Vein endothelial cell (primary cell): ENCODE measurements around the gene SMIM14. TPM values are rescaled to one million over a fixed set of nuclear protein-coding genes. Genes with fewer than 3 reads are reported as not detected.

Source experiments
- small RNA-seq: library from RNA; depleted of rRNA; stranded (forward); fragments of <200 nt; gene quantifications from one replicate; pipeline ENCODE3, GENCODE V24; 2012
- total RNA-seq: library from RNA; depleted of rRNA; stranded (reverse); fragments of >200 nt; gene quantifications from 2 replicates; pipeline ENCODE4 v1.2.3, GENCODE V29; 2012

Gene SMIM14
- 14.3 and 17.3 TPM in 2 replicates for total RNA-seq

DNA sequence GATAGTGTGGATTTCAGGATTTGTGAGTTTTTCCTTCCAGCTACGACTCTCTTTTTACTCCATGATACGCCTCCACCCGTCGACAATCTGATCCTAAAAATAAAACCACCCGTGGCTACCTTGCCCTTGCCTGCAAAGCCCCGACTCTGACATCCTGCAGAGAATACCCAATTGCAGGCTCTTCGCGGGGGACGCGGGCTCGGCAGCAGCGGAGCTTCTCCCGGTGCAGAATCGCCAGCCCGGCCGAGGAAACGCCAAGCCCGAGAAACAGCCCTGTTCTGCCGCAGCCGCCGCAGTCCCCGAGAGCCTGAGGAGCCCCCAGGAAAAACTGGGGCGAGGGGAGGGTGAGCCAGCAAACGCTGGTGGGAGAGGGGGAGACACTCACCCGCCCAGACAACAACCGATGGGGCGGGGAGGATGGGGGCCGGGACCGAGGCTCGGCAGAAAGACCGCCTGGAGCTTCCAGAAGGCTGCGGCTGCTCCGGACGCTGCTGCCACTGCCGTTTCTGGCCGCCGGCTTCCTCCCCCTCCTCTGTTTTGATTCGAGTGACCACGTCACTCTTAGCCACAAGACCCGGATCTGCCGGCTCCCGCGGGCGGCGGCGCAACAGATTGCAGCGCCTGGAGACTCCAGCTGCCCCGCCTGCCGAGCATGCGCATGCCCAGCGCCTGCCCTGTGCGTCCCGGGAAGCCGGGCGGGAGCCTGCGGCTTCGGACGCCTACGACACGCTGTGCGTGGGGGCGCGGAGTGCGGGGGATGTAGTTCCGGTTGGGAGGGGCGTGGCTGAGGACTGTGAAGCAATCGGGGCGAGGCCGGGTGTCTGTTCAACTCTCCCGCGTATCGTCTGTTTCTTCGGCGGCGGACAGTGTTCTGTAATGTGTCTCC is at the start of gene SMIM14:
Gene SMIM14 (minus strand): TSS at position 512 of the 886 bp plus-strand sequence. CDS start 33,720 bp downstream, outside the sequence.

DNA sequence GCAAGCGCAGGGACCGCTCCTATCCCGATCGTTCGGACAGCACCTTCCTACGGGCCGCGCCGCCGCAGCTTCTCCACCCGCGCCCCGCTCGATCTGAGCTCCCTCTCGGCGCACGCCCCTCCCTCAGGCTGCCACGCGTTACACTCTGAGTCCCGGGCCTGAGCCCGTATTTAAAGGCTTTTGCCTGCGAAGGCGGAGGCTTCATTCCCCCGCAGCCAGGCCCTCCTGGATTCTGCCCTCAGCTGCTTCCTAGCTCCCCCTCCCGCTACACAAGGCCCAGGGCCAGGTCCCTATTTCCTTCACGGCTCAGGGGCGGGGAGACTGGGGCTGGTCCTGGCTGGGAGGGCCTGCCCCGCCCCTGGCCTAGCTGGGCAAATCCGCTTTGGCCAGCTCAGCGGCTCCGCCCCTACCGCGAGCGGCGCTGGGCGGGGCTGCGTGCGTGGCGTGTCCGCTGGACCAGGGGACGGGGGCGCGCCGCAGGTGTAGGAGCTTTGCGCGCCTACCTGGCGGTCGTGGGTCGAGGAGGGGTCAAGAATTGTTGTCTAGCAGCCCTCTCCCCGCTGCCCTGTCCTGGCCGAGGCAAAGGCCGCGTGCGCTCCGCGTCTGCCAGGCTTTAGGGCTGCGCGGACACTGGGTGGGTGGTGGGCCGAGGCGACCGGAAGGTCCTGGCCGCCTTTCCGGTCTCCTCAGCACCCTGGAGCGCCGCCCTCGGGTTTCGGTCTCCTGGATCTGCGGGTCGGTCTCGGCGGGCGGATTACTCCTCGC is 111.2 kb downstream of the SMIM14 start, which contains the start of gene UGDH:
Gene UGDH (minus strand): TSS at position 144 of the 765 bp plus-strand sequence. CDS start 5,927 bp downstream, outside the sequence.

Small RNAs within 50 kb of the gene (small RNA-seq; reads per million reads assigned to genes)
- gene RNU7-11P, result not detected

Other genes starting within 250 kb of the SMIM14 start
- under 0.01 TPM in 1 of 2 replicates, not detected in the other for gene KLB, start 231.9 kb downstream of the SMIM14 start, total RNA-seq
- gene RPL9, start 179.9 kb downstream of the SMIM14 start, total RNA-seq, result 2,053 and 3,012 TPM in 2 replicates
- gene LIAS, start 179.8 kb downstream of the SMIM14 start, total RNA-seq, result 7.2 and 8.9 TPM in 2 replicates
- gene UGDH, start 111.4 kb downstream of the SMIM14 start, total RNA-seq, result 53.9 and 62.6 TPM in 2 replicates
- gene UBE2K, start 59.3 kb upstream of the SMIM14 start, total RNA-seq, result 19.3 and 25.8 TPM in 2 replicates